NCI-H2227 (cell line): ENCODE results near the gene ABCA3.
"Not testable (repeated sequence)": the region's sequence is repeated elsewhere in the genome, so short reads cannot be mapped to it uniquely, and the experiment has no call there.

Experiments used
- DNase-seq: peaks from one replicate; lab custom pipeline; 2025; ENCODE audit not compliant: unreplicated experiment; lab: John Stamatoyannopoulos, UW

The ABCA3 gene

DNA sequence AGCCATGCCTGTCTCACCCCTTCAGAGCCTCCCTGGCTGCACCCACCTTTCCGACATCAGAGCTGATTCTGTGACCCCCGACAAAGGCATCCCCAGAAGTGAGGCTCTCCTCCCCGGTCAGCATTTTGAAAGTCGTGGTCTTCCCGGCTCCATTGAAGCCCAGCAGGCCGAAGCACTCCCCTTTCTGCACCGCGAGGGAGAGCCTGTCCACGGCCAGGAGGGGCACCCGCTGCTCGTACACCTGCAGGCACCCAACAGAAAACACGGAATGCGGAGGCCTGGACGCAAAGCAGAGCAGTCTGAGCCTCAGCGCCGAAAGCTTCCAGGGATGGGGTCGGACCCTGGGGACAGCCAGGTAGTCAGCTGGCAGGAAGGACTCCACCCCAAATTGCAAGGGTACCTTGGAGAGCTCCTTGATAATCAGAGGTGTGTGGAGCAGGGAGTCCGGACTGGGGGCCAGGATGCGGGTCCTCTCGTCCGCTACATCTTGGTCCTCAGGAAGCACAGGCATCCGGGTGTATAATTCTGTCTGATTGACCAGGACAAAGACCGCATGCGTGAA lies 59.5 kb downstream of the ABCA3 start:
- DNase-seq = no peak

GRCh38 chr16:2280461-2280860 lies 60.1 kb downstream of the ABCA3 start:
- DNase-seq = no peak

GRCh38 chr16:2278956-2279800 lies 61.4 kb downstream of the ABCA3 start:
- DNase-seq = no peak

DNA sequence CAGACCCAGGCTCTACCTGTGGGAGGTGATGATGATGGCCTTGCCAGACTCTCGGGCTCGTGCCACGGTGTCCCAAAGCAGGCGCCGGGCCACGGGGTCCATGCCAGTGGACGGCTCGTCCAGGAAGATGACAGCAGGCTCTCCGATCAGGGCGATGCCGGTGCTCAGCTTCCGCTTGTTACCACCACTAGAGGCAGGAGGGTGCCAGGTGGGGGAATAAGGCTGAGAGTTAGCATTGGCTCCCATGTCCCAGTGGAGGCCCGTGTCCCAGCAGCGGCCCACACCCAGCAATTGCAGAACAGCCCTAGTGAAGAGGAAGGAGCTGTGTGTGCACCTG lies 62.3 kb downstream of the ABCA3 start:
- DNase-seq = no peak

GRCh38 chr16:2277466-2278271 lies 62.9 kb downstream of the ABCA3 start:
- DNase-seq = no peak

DNA sequence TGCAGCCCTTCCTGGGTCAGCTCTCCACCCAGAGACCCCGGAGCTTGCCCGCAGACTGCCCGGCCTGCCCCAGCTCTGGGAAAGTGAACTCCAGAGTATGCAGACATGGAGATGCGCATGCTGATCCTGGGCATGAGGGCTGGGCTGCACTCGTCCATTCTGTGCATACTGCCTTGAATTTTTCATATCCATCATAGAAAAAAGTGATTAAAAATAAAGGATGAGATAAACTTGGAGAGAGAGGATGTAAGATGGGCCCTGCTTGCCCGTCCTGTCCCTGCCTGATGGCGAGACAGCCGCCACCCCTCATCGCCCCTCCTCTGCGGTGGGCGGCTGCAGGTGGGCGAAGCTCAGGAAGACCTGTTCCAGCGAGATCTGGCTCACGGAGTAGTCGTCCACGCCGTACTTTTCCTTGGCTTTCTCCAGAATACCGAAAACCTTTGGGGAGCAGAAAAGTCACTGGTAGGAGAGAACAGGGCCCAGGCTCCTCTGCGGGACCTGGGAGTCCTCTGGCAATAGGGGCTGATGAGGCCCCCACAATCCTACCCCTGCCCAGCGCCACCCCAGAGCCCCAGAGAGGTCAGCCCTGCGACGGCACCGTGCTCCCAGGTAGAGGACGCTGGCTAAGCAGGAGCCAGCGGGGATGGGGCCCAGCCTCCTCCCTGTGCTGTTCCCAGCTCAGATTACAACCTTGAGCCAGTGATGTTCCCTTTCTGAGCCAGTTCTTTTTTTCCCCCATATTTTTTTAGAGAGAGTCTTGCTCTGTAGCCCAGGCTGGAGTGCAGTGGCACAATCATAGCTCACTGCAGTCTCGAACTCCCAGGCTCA lies 63.9 kb downstream of the ABCA3 start:
- no peak for DNase-seq

GRCh38 chr16:2275476-2276367 lies 64.8 kb downstream of the ABCA3 start:
- DNase-seq = no peak

DNA sequence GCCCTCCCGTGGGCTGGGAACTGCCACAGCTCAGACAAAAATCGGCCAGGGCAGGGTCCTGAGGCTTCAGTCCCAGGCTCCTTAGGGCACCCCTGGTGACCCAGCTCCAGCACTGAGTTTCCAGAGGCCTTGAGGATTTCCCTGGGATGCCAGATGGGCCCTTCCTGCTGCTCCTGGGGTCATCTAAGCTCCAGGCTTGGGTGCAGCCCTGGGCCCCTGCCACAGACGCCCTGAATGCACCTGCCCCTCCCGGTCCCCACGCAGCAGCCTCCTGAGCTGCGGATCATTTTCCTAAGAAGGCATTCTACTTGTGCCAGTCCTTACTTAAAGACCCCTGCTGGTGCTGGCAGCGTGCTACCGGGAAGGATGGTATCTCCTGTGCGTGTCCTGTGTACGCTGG lies 66.6 kb downstream of the ABCA3 start:
- DNase-seq = no peak

GRCh38 chr16:2273484-2273883 lies 67.0 kb downstream of the ABCA3 start:
- DNase-seq = no peak

DNA sequence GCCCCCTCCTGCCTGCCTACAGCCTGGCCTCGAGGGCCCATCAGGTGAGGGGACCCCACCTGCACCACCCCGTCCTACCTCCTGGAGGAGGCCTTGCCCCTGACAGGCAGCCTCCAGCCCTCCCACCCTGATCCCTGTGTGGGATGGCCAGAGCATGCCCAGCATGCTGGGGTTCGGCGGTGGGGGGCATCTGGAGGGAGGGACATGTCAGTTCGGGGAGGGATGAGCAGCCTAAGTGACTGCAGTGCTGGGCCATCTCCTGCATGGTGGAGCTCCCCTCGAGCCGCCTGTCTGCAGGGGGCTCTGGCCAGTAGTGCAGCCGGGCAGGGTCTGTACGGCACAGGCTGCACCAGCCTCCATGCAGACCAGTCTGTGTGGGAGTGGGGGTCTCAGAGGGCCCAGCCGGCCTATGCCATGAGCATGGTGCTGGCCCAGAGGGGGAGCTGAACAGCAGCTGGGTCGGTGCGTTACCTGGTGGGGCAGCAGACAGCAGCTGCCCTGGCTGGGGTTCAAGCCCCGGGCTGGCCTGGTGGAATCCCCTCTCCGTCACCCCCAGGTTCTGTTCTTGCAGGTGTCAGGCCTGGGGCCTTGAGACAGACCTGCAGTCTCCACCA lies 68.6 kb downstream of the ABCA3 start:
- no peak for DNase-seq

DNA sequence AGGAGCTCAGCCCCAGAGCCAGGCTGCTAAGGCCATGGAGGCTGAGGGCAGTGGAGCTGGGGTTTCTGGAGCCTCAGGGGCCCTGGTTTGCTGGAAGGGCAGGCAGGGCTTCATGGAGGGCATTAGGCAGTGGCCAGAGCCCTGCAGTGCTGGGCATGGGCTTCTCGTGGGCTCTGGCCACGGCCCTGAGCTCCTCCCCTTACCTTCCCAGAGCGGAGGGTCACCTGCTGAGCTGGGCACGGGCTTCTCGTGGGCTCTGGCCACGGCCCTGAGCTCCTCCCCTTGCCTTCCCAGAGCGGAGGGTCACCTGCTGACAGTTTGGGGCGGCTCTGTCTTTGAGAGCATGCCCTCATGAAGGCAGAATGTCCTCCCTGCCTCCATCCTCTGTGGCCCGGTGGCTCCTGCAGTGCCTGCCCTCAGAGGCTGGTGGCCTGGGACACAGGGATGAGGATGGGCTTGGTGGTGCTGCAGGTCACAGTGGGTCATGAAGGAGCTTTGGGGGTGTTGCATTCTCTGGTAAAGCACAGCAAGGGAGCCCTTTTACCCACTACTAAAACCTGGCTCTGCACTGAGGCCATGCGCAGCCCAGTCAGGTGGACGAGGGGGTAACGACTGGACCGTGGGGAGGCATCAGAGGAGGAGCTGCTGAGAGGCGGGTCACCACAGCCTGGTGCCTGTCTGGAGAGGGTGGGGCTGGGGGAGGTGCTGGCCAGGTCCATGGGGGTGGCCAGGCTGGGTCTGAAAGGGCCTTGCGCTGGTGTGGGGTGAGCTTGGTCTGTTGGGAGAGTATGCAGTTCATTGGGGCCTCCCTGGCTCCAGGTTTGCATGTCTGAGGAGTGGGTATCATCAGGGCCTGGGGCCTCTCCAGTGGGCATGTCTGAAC lies 69.7 kb downstream of the ABCA3 start:
- peak; percentile 26 for DNase-seq

- DNase-seq = no peak
Observed at GRCh38 chr16:2270070-2270462, 70.5 kb downstream of the ABCA3 start.

DNA sequence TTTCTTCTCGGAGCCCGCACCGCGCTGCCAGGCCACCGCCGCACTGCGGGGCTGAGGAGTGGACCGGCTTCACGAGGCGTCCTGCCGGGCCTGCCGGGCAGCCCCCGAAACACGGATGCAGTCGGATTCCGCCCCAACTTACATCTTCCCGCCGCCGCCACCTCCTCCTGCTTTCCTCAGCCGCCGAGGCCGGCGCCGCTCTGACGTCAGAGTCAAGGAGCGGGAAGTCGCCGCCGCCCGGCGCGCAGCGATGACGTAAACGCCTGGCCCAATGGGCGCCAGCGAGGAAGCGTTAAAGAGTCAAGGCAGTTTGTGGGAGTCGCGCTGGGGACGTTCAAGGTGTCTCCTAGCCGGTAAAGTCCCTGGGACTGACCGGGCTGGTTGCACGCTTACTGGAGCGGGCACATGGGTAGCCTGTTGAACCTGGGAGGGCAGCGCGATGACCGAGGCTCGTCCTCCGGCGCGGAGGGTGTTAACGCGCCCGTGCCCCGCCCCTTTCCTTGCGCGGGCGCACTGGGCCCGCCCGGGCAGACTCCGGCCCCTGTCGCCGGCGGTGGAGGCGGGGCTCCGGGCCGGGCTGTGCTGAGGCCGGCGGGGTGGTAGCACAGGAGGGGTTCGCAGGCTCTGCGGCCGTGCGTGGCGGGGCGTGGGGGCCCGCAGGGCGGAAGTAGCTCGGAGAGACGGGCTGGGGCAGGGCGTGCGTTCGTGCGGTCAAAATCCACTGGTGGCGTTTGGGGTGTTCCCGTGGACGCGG lies 72.4 kb downstream of the ABCA3 start, which contains the start of gene RNPS1:
RNPS1 (minus strand) TSS at position 214 of the 754 bp plus-strand sequence. CDS start 3,483 bp downstream, outside the sequence.
- peak; percentile 98 for DNase-seq

- not testable (repeated sequence) for DNase-seq
Observed at GRCh38 chr16:2267505-2267912, 73.0 kb downstream of the ABCA3 start.

- DNase-seq = not testable (repeated sequence)
Observed at GRCh38 chr16:2266887-2267286, 73.6 kb downstream of the ABCA3 start.

DNA sequence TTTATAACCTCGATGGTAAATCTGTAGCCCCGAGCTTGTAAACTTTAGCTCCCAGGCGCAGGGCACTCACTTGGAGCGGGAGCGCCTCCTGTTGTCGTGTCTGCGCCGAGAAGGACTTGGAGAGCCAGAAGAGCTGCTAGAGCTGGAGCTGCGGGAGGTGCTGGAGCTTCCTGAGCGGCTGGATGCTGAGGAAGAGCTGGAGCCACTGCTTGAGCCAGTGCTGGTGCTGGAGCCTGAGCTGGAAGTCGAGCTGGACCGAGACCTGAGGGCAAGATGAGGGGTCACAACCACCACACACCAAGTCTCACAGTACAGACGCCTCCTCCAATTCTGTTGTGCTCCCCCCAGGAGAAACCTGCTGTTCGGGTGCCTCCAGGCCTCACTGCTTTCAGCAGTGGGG lies 77.5 kb downstream of the ABCA3 start:
- DNase-seq = not testable (repeated sequence)

DNA sequence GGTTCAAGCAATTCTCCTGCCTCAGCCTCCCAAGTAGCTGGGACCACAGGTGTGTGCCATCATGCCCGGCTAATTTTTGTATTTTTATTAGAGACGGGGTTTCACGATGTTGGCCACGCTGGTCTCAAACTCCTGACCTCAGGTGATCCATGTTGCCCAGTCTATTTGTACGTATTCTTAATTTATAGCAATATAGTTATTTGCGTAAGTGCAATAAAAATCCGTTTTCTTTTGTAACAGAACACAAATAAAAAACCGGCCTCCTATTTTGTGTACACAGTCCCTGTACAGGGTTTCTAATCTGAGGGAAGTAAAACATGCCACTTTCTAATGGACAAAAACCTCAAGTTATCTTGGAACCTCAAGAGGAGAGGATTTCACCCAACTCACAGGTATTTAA lies 80.3 kb downstream of the ABCA3 start:
- no peak for DNase-seq

DNA sequence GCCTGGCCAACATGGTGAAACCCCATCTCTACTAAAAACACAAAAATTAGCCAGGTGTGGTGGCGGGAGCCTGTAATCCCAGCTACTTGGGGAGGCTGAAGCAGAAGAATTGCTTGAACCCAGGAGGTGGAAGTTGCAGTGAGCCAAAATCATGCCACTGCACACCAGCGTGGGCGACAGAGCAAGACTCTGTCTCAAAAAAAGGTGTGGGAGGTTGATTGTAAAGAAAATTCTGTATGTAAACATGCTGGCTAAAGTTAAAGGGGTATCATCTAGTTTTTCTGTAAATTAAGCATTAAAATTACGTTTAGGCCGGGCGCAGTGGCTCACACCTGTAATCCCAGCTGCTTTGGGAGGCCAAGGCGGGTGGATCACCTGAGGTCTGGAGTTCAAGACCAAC lies 82.0 kb downstream of the ABCA3 start:
- not testable (repeated sequence) for DNase-seq
